ENCODE results near the gene CUEDC1.

CUEDC1 gene

DNA sequence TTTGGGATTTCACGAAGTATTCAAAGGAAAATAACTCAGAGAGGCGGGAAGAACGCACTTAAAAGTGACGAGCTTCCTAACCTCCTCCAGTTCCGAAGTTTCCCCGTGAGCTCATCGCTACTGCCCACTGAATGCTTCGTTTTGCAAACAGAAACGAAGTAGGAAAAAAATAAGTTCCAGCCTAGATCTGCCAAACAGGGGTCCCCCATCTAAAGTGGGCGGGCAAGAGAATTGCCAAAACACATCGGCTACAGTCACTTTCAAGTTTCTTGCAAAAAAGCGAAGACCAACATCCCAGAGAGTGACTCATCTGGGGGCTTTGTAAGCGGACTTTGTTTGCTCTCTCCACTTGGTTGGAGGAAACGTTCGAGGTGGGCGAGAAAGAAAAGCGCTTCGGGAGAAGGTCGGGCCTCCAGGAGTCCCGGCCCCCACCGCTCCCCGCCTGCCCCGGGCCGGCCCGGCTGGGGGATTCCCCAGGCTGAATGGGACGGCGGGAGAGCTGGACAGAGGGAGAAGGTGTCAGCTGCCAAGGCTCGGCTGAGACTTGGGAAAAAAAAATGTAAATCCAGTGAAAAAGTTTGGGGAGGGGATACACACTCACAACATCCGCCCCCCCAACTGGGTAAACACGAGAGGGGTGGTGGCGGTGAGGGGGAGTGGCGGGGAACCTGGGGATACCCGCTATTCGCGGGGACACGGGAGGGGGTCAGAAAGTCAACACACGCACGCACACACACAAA, 31.8 kb upstream of the CUEDC1 start:
- Histone ChIP-seq H3K9me3 (no peaks in the 10 kb centered on the region), H3K4me3 (ENCODE audit: low read depth in 1 of 2, low read length in 1 of 2) (peak overlapping the region; percentile 73 to 90), H3K27ac (peak overlapping the region; percentile 98), H3K36me3 (peaks cover 10% of the 10 kb centered on the region), H3K27me3 (no peaks in the 10 kb centered on the region), H3K4me1 (ENCODE audit: control insufficient read depth in 1 of 2, insufficient read depth in 1 of 2, low read depth in 1 of 2, low read length in 1 of 2) (peaks cover 57 to 58% of the 10 kb centered on the region in 2 experiments)
- TF ChIP-seq, protein P1, sequence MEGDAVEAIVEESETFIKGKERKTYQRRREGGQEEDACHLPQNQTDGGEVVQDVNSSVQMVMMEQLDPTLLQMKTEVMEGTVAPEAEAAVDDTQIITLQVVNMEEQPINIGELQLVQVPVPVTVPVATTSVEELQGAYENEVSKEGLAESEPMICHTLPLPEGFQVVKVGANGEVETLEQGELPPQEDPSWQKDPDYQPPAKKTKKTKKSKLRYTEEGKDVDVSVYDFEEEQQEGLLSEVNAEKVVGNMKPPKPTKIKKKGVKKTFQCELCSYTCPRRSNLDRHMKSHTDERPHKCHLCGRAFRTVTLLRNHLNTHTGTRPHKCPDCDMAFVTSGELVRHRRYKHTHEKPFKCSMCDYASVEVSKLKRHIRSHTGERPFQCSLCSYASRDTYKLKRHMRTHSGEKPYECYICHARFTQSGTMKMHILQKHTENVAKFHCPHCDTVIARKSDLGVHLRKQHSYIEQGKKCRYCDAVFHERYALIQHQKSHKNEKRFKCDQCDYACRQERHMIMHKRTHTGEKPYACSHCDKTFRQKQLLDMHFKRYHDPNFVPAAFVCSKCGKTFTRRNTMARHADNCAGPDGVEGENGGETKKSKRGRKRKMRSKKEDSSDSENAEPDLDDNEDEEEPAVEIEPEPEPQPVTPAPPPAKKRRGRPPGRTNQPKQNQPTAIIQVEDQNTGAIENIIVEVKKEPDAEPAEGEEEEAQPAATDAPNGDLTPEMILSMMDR (IDR thresholded peaks at IDR 0.05) = no peak

DNA sequence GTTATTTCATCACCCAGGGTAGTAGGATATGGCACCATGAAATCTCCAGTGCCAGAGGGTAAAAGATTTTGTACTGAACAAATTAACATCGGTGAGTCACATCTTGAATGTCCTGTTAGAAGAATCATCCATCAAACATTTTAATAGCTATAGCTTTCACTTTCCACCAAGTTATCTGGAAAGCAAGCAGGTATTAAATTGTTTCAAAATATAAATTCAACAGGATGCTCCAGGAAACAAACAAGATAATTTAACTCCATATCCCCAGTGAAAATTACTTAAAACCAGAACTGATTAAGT, 30.4 kb upstream of the CUEDC1 start:
- Histone ChIP-seq H3K4me1 (ENCODE audit: control insufficient read depth in 1 of 2, insufficient read depth in 1 of 2, low read depth in 1 of 2, low read length in 1 of 2) (peaks cover 57 to 64% of the 10 kb centered on the region in 2 experiments), H3K4me3 (ENCODE audit: low read depth in 1 of 2, low read length in 1 of 2) (peak overlapping the region in 1 of 2 experiments; percentile 90), H3K9me3 (no peaks in the 10 kb centered on the region), H3K27ac (peak overlapping the region; percentile 41), H3K27me3 (no peaks in the 10 kb centered on the region), H3K36me3 (peaks cover 24% of the 10 kb centered on the region)
- TF ChIP-seq, protein P1 (IDR thresholded peaks at IDR 0.05) = no peak

DNA sequence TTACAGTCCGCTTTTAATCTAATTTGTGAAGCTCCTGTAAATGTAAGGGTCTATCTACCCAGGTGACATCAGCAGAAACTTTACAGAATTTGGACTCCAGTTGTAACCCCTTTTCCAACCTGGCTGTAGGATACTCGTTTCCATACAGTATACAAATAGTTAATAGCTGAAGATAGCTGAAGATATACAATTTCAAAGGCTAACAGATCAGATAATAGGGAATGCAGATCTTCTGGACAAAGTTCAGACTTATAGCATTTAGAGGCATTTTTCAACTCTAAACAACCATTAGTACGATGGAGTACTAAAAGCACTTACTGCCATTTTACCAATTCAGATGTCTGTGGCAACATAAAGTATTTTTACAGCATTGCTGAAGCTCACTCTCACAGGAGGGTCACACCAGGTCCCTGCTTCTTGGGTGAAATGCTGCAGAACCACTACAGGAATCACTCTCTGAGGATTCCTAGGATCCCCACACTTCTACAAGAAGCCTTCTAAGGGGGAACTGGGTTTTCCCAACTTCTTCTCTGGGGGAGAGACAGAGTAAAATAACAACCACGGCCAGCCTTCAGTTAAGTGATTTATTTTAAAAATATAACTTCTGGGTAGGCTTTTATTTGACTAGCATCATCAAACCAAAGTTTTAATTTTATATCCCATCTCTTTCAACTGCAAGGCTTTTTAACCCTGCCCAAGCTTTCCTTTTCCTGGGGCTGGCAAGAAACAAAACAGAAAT, 29.9 kb upstream of the CUEDC1 start:
- TF ChIP-seq, protein P1 (IDR thresholded peaks at IDR 0.05) = no peak
- Histone ChIP-seq H3K27me3 (no peaks in the 10 kb centered on the region), H3K4me3 (ENCODE audit: low read depth in 1 of 2, low read length in 1 of 2) (peak overlapping the region in 1 of 2 experiments; percentile 90), H3K36me3 (peaks cover 29% of the 10 kb centered on the region), H3K4me1 (ENCODE audit: control insufficient read depth in 1 of 2, insufficient read depth in 1 of 2, low read depth in 1 of 2, low read length in 1 of 2) (peaks cover 57 to 64% of the 10 kb centered on the region in 2 experiments), H3K9me3 (no peaks in the 10 kb centered on the region), H3K27ac (peak overlapping the region; percentile 41)

DNA sequence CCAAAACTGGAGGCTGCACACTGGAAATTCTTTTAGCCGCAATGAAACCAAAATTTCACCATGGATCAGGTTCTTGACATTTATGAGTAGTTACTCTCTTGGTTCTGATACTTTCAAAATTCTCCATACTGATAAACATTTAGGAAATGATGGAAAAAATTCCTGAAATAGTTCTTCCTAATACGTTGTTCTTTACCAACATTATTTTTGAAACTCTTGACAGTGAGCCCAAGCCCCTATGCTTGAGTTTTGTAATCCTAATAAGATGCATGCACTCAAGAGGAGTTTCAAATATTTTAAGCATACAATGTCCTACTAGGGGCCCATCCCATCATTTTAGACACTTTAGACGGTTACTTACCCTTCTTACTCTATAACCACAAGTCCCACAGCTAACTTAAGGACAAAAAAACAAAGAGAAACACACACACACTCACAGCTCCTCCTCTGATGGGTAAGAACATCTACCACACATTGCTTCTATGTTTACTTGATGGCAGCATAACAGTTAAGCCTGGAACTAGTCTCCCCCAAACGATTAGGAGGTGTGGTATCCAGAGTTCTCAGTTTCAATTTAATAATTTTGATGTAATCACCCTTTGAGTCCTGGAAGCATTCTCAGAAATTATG, 29.2 kb upstream of the CUEDC1 start:
- no peaks in the 10 kb centered on the region for H3K27me3 ChIP-seq
- peaks cover 56 to 64% of the 10 kb centered on the region in 2 experiments for H3K4me1 ChIP-seq (ENCODE audit: control insufficient read depth in 1 of 2, insufficient read depth in 1 of 2, low read depth in 1 of 2, low read length in 1 of 2)
- H3K9me3 ChIP-seq = no peaks in the 10 kb centered on the region
- TF ChIP-seq, protein P1 (IDR thresholded peaks at IDR 0.05) = no peak
- H3K27ac ChIP-seq = peak overlapping the region; percentile 41
- H3K36me3 ChIP-seq = peaks cover 36% of the 10 kb centered on the region
- H3K4me3 ChIP-seq (ENCODE audit: low read depth in 1 of 2, low read length in 1 of 2) = peak overlapping the region in 1 of 2 experiments; percentile 90

DNA sequence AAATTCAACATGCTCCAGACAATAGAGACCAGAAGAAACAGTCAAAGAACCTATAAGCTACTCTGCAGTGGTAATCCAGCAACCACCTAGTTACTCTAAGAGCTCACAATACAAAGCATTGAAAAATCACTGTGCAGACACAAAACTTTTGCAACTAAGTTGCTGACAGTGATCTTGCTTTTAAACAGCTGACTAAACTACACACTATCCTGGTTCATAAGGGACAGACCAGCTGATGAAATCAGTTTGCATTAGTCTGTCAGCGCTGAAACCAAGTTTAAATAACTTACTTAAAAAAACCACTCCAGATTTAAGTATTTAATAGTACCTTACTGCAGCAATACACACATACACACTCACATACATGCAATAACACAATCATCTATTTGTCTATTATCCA, 28.2 kb upstream of the CUEDC1 start:
- peaks cover 46% of the 10 kb centered on the region for H3K36me3 ChIP-seq
- H3K27me3 ChIP-seq = no peaks in the 10 kb centered on the region
- peaks cover 47 to 56% of the 10 kb centered on the region in 2 experiments for H3K4me1 ChIP-seq (ENCODE audit: control insufficient read depth in 1 of 2, insufficient read depth in 1 of 2, low read depth in 1 of 2, low read length in 1 of 2)
- peak overlapping the region; percentile 41 for H3K27ac ChIP-seq
- TF ChIP-seq, protein P1 (IDR thresholded peaks at IDR 0.05) = no peak
- no peaks in the 10 kb centered on the region for H3K9me3 ChIP-seq
- no peak overlapping the region for H3K4me3 ChIP-seq (ENCODE audit: low read depth in 1 of 2, low read length in 1 of 2)
